Memory B cell (primary cell): ENCODE measurements around the gene FBXL15.
A peak's percentile ranks its signal among the peaks of the same experiment; 100 is the strongest.

Experiments used
- ATAC-seq: fragments of 150-1000 bp; cut with Tn5 transposase; 2 replicates; pipeline ENCODE4 v1.10.0; 2021; ENCODE audit warnings: low read depth, mild to moderate bottlenecking, moderate library complexity
- DNase-seq, 2 donors: peaks; one replicate each; pipeline ENCODE4 v3.0.0; 2022; ENCODE audit warnings: low spot score in 2 of 2
- H3K27ac Mint-ChIP-seq: one replicate; pipeline ENCODE4 v1.8.0; 2022; ENCODE audit warnings: mild to moderate bottlenecking, moderate library complexity, mixed read lengths
- H3K27me3 Mint-ChIP-seq: one replicate; pipeline ENCODE4 v1.8.0; 2022; ENCODE audit warnings: mixed read lengths
- H3K36me3 Mint-ChIP-seq: one replicate; pipeline ENCODE4 v1.8.0; 2022; ENCODE audit warnings: mild to moderate bottlenecking, mixed read lengths
- H3K4me1 Mint-ChIP-seq: one replicate; pipeline ENCODE4 v1.8.0; 2022; ENCODE audit warnings: mixed read lengths
- H3K4me3 Mint-ChIP-seq: one replicate; pipeline ENCODE4 v1.8.0; 2022; ENCODE audit warnings: mild to moderate bottlenecking, moderate library complexity, mixed read lengths
- H3K9me3 Mint-ChIP-seq: one replicate; pipeline ENCODE4 v1.8.0; 2022; ENCODE audit warnings: mixed read lengths

FBXL15 gene

DNA sequence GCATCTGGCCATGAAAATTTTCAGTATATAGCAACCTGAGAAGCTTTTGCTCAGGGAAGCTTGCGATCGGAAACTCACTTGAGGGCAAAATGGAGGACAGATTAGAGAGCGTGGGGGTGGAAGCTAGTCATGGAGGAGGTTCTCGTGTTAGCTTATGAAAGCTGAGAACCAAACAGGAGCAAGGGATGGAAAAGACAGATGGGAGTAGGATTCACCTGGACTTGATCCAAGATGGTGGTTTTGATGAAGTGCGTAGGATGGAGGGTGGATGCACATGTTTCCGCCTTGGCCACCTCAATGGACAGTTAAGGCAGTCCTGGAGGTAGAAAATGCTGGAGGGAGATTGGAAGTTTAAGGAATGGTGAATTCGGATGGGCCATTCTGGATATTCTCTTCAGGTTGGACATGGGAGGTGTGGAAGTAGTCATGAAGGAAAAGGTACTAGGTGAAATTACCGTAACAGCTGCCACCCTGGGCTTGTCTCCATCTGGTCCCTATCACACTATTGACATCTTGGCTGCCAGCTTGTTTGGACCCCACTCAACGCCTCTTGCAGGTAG is 37.0 kb downstream of the FBXL15 start:
- H3K27ac Mint-ChIP-seq = no peak overlapping the region
- no peaks in the 10 kb centered on the region for H3K27me3 Mint-ChIP-seq

DNA sequence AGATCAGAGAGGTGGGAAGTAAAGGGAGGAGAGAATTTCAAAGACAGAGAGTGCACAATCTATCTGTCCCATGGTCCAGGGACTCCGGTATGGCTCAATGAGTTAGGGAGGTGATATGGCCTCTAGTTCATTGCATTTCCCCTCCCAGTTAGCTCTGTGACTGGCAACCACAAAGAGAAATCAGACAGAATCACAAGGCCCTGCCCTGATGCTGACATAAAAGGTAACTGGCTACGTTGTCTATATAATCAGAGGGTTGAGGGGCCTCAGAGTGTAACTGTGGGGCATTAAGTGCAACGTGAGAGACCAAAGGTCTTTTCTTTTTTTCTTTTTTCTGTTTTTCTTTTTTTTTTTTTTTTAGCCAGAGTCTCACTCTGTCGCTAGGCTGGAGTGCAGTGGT is 38.0 kb downstream of the FBXL15 start:
- Mint-ChIP-seq H3K27ac (no peak overlapping the region), H3K4me1 (peaks cover 25% of the 10 kb centered on the region), H3K27me3 (no peaks in the 10 kb centered on the region), H3K4me3 (no peak overlapping the region), H3K9me3 (no peaks in the 10 kb centered on the region), H3K36me3 (peaks cover 2% of the 10 kb centered on the region)
- no peak for DNase-seq
- no peak for ATAC-seq

More for the DNA sequence above, 37.0 kb downstream of the FBXL15 start:
- Mint-ChIP-seq H3K36me3 (peaks cover 5% of the 10 kb centered on the region), H3K4me3 (no peak overlapping the region), H3K9me3 (no peaks in the 10 kb centered on the region), H3K4me1 (peaks cover 23% of the 10 kb centered on the region)
- DNase-seq = no peak
- no peak for ATAC-seq

DNA sequence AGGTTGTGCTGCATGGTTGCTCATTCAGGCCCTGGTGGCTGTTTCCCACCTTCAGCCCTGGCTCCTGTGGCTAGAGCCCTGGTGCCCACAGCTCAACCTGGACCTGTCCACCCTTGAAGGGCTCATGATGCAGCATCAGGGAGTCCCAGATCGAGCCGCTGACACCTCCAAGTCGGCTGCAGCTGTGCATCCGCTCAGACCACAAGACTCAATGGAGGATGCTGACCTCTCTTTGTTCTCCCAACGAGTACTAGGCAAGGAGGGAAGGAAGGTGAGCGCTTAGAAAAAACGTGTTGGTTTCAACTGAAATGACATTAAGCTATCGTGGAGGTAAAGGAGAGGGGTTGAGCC is 40.2 kb downstream of the FBXL15 start:
- Mint-ChIP-seq H3K4me3 (peak overlapping the region; percentile 96), H3K4me1 (peaks cover 26% of the 10 kb centered on the region), H3K27ac (peak overlapping the region; percentile 96), H3K36me3 (peaks cover 2% of the 10 kb centered on the region), H3K9me3 (no peaks in the 10 kb centered on the region), H3K27me3 (no peaks in the 10 kb centered on the region)
- ATAC-seq (peak; percentile 7), DNase-seq (no peak)

DNA sequence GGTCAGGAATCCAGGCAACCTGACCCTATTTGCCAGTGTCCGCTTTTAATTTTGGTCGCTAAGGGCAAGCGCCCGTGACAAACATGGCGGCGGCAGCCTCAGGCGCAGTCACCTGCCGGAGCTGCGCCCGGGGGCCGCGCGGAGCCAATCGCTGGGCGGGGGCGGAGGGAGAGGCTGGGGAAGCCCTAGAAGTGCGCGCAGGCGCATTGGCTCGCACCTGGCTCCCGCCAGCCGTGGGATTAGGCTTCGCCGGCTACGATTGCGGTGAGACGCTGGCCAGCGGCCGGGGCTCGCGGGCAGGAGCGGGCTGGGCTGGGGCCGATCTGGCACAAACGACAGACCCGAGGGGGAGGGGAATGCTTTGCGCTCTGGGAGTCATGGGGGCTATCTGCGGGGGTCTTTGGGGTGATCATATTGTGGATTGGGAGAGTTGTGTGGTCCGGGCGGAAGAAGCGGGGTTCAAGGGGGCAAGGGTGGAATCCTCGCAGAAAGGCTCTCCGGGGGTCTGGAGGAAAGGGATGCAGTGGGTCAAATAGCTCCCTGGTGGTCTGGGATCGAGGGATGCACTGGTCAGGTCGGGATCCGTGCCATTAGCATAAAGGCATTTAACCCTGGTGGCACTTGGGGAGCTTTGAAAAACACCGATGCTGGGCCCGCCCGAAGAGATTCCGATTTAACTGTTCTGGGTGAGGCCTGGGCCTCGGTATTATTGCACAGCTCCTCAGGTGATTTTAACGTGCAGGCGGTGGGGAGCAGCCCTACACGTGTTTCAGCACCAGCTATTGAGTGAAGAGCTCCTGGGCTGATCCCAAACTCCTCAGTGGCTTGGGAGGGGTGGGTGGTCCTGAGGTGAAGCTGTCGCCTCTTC is 40.8 kb downstream of the FBXL15 start:
- H3K4me1 Mint-ChIP-seq = peaks cover 26% of the 10 kb centered on the region
- no peaks in the 10 kb centered on the region for H3K9me3 Mint-ChIP-seq
- H3K36me3 Mint-ChIP-seq = peaks cover 2% of the 10 kb centered on the region
- H3K4me3 Mint-ChIP-seq = peak overlapping the region; percentile 96
- ATAC-seq (peak; percentile 99), DNase-seq (peak; percentile 86 to 90)
- peak overlapping the region; percentile 96 for H3K27ac Mint-ChIP-seq
- H3K27me3 Mint-ChIP-seq = no peaks in the 10 kb centered on the region

DNA sequence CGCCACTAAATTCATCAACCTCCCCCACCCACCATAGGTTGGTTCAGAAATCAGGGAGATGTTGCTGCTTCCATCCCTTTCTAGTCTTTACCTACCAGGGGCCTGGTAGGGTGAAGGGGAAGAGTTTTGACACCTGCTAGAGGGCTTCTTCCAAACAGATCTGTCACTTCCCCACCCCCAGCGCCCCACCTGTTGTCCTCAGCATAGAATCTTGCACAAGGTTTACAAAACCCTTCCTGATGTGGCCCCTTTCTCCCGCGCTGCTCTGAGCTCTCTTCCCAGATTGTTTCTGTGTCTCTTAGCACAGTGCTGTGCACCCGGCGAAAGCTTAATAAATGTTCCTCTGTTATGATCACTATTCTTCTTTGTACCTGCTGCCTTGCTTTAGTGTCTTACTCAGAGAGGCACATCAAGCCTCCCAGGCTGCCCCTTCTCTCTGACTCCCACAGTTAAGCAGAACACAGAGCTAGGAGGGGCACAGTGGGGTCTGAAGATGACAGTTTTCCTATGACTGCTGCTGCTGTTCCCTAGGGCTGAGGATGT is 41.9 kb downstream of the FBXL15 start:
- no peaks in the 10 kb centered on the region for H3K36me3 Mint-ChIP-seq
- peak overlapping the region; percentile 96 for H3K4me3 Mint-ChIP-seq
- H3K27me3 Mint-ChIP-seq = no peaks in the 10 kb centered on the region
- DNase-seq (no peak), ATAC-seq (no peak)
- H3K4me1 Mint-ChIP-seq = peaks cover 26% of the 10 kb centered on the region
- H3K27ac Mint-ChIP-seq = no peak overlapping the region
- H3K9me3 Mint-ChIP-seq = no peaks in the 10 kb centered on the region

DNA sequence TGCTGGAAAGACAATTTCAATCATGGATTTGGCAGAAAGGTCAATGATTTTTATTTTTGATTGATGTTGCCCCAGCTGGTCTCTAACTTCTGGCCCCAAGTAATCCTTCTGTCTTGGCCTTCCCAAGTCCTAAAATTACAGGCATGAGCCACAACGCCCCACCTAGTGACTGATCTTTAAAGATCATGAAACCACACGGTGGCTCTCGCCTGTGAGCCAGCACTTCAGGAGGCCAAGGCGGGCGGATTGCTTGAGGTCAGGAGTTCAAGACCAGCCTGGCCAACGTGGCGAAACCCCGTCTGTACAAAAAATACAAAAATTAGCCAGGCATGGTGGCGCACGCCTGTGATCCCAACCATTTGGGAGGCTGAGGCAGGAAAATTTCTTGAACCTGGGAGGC is 43.3 kb downstream of the FBXL15 start:
- no peak for ATAC-seq
- H3K4me3 Mint-ChIP-seq = no peak overlapping the region
- H3K36me3 Mint-ChIP-seq = no peaks in the 10 kb centered on the region
- DNase-seq = no peak
- H3K27me3 Mint-ChIP-seq = no peaks in the 10 kb centered on the region
- H3K27ac Mint-ChIP-seq = peak overlapping the region; percentile 45
- H3K4me1 Mint-ChIP-seq = peaks cover 29% of the 10 kb centered on the region
- H3K9me3 Mint-ChIP-seq = no peaks in the 10 kb centered on the region

DNA sequence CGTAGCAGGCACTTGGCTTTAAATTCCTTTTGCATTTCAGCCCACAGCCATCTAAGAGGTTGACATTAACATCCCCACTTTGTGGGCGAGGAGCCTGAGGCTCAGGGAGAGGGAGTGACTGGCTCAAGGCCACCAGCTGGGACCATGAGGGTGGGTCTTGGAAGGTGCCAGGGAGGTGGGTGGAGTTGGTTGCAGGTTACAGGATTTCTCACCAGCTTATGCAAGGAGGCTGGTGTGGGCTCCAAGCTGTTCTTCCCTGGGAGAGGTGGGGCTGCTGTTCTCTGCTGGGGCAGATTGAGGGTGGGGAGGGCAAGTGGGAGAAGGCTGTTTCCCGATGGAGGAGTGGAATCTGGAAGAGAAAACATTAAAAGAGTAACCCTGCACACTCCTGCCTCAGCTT is 44.8 kb downstream of the FBXL15 start:
- H3K9me3 Mint-ChIP-seq = no peaks in the 10 kb centered on the region
- H3K4me1 Mint-ChIP-seq = peaks cover 27% of the 10 kb centered on the region
- H3K36me3 Mint-ChIP-seq = no peaks in the 10 kb centered on the region
- no peak overlapping the region for H3K27ac Mint-ChIP-seq
- H3K4me3 Mint-ChIP-seq = no peak overlapping the region
- H3K27me3 Mint-ChIP-seq = no peaks in the 10 kb centered on the region
- ATAC-seq = no peak
- DNase-seq = no peak

DNA sequence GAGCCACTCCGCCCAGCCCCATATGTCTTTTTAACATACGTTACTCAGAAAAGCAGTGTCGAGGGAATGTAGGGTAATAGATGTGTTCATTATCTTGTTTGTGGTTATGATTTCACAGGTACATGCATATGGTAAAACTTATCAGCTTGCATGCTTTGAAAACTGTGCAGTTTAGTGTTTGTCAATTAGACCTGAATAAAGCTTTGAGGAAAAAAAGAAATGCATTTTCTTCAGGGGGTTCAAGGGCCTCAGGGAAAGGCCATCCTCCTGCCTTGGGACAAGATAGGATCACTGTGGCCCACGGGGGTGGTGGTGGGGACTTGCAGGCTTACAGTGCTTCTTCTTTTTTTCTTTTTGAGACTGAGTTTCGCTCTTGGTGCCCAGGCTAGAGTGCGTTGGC is 46.7 kb downstream of the FBXL15 start:
- peaks cover 14% of the 10 kb centered on the region for H3K4me1 Mint-ChIP-seq
- H3K4me3 Mint-ChIP-seq = no peak overlapping the region
- H3K36me3 Mint-ChIP-seq = peaks cover 1% of the 10 kb centered on the region
- no peak for DNase-seq
- no peak overlapping the region for H3K27ac Mint-ChIP-seq
- H3K27me3 Mint-ChIP-seq = no peaks in the 10 kb centered on the region
- no peaks in the 10 kb centered on the region for H3K9me3 Mint-ChIP-seq
- ATAC-seq = no peak

DNA sequence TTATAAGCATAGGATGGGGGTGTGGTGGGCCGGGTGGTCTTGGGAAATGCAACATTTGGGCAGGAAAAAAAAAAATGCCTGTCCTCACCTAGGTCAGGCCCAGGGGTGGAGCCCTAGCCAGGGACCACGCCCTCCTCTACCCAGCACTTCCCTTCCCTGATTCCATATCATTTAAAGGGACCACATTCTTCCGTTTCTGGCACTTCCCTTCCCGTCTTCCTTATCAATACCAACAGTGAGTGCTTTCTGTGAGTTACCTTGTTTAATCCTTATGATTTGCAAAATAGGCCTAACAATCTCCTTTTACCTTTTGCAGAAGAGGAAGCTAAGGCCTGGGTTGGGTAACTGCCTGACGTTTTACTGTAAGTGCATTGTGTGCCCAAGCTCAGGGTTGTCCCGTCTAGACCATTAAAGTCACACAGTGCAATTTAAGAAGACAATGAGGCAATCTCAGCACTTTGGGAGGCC is 47.4 kb downstream of the FBXL15 start:
- H3K27me3 Mint-ChIP-seq = no peaks in the 10 kb centered on the region
- no peak for DNase-seq
- H3K4me1 Mint-ChIP-seq = peaks cover 8% of the 10 kb centered on the region
- peaks cover 1% of the 10 kb centered on the region for H3K36me3 Mint-ChIP-seq
- no peak overlapping the region for H3K4me3 Mint-ChIP-seq
- no peak for ATAC-seq
- H3K27ac Mint-ChIP-seq = no peak overlapping the region
- H3K9me3 Mint-ChIP-seq = no peaks in the 10 kb centered on the region

DNA sequence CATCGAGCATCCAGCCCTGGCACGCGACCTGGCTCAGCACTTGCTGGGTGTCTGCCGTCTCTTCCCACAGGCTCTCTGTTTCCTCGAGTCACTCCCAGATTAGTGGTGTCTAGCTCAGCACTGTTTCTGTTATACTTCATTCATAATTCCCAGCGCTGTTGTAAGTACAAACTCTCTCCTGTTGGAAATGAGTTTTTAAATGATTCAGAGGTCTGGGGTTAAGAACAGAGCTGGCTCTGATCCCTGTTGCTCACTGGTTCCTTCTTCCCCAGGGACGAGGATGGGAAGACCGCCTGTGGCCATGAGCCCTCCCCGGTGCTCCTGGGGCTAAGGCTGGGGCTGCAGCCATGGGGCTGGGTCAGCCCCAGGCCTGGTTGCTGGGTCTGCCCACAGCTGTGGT is 48.0 kb downstream of the FBXL15 start:
- ATAC-seq (no peak), DNase-seq (no peak)
- Mint-ChIP-seq H3K4me1 (peaks cover 3% of the 10 kb centered on the region), H3K36me3 (peaks cover 1% of the 10 kb centered on the region), H3K27me3 (no peaks in the 10 kb centered on the region), H3K4me3 (no peak overlapping the region), H3K27ac (no peak overlapping the region), H3K9me3 (no peaks in the 10 kb centered on the region)

DNA sequence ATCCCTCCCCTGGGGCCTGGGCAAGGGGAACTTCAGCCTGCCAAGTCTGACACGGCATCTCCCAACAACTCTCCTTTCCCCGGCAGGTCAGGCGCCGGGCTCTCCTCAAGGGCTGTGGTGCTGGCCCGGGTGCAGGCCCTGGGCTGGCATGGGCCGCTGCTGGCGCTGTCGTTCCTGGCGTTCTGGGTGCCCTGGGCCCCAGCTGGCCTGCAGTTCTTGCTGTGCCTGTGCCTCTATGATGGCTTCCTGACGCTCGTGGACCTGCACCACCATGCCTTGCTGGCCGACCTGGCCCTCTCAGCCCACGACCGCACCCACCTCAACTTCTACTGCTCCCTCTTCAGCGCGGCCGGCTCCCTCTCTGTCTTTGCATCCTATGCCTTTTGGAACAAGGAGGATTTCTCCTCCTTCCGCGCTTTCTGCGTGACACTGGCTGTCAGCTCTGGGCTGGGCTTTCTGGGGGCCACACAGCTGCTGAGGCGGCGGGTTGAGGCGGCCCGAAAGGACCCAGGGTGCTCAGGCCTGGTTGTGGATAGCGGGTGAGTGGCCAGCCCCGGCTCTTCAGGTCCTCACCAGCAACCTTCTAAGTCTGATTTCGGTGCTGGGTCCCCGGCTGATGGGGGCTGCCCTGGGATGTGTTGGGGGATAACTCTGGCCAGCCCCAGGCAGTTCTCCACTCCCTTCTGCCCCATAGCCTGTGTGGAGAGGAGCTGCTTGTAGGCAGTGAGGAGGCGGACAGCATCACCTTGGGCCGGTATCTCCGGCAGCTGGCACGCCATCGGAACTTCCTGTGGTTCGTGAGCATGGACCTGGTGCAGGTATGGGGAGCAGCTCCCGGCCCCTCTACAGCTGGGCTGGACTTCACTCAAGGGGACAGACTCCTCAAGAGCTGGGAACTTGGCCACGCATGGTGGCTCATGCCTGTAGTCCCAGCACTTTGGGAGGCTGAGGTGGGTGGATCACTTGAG is 50.2 kb downstream of the FBXL15 start:
- ATAC-seq (no peak), DNase-seq (no peak)
- no peak overlapping the region for H3K27ac Mint-ChIP-seq
- no peaks in the 10 kb centered on the region for H3K27me3 Mint-ChIP-seq
- H3K4me3 Mint-ChIP-seq = no peak overlapping the region
- H3K4me1 Mint-ChIP-seq = peaks cover 2% of the 10 kb centered on the region
- peaks cover 1% of the 10 kb centered on the region for H3K36me3 Mint-ChIP-seq
- no peaks in the 10 kb centered on the region for H3K9me3 Mint-ChIP-seq
